CD14-positive monocyte (primary cell): ENCODE results near the gene PDE1A. TPM values are rescaled to one million over a fixed set of nuclear protein-coding genes. Genes with fewer than 3 reads are reported as not detected.

Experiments
- DNase-seq, 3 donors: peaks; one replicate each; pipeline ENCODE4 v3.0.0-alpha.2; 2011 to 2022
- H2AFZ ChIP-seq: 2 replicates; pipeline ENCODE4 v1.6.0; 2012; ENCODE audit warnings: mild to moderate bottlenecking, low read depth, low read length, inconsistent platforms; ENCODE audit not compliant: insufficient read depth, poor library complexity, severe bottlenecking
- H3K27ac ChIP-seq, 2 donors: 1 replicate in 1 of 2; 2 replicates in 1 of 2; pipeline ENCODE4 v1.5.1; 2012 to 2013; ENCODE audit warnings: low read length in 2 of 2, control low read depth in 1 of 2, inconsistent platforms in 1 of 2, low read depth in 1 of 2, mild to moderate bottlenecking in 1 of 2
- H3K27me3 ChIP-seq, 2 donors: one replicate each; pipeline versions ENCODE4 v1.6.0 to v1.6.1; 2011 to 2013; ENCODE audit warnings: low read length in 2 of 2; ENCODE audit not compliant: control insufficient read depth in 2 of 2, insufficient read depth in 2 of 2
- H3K36me3 ChIP-seq, 2 donors: replicated peaks in 1 of 2; 1 replicate in 1 of 2; 2 replicates in 1 of 2; pipeline versions ENCODE4 v1.5.1 to v1.6.1; 2012 to 2013; ENCODE audit warnings: low read length in 2 of 2, control low read depth in 1 of 2, inconsistent platforms in 1 of 2, mild to moderate bottlenecking in 1 of 2; ENCODE audit not compliant: insufficient read depth in 2 of 2, control insufficient read depth in 1 of 2
- H3K4me1 ChIP-seq, 2 donors: 1 replicate in 1 of 2; 2 replicates in 1 of 2; pipeline versions ENCODE4 v1.5.1 to v1.6.1; 2012 to 2013; ENCODE audit warnings: low read length in 2 of 2, control low read depth in 1 of 2, inconsistent platforms in 1 of 2, mild to moderate bottlenecking in 1 of 2, moderate library complexity in 1 of 2; ENCODE audit not compliant: insufficient read depth in 2 of 2, control insufficient read depth in 1 of 2
- H3K4me2 ChIP-seq: replicated peaks from 2 replicates; pipeline ENCODE3; 2012; ENCODE audit warnings: low read length, moderate library complexity, mild to moderate bottlenecking; ENCODE audit not compliant: poor library complexity, severe bottlenecking; ENCODE audit errors: extremely low read depth
- H3K4me3 ChIP-seq, 3 experiments: fragments of 200-600 bp in 1 of 3; sonication (generic) in 1 of 3; replicated peaks in 1 of 3; 1 replicate in 2 of 3; 2 replicates in 1 of 3; pipeline ENCODE4 v1.5.1; 2011 to 2013; ENCODE audit warnings: low read length in 3 of 3, mild to moderate bottlenecking in 3 of 3, control low read depth in 2 of 3, low read depth in 2 of 3, inconsistent platforms in 1 of 3, moderate library complexity in 1 of 3
- H3K79me2 ChIP-seq: 2 replicates; pipeline ENCODE4 v1.6.0; 2012; ENCODE audit warnings: mild to moderate bottlenecking, control low read depth, inconsistent platforms, low read length, moderate library complexity; ENCODE audit not compliant: insufficient read depth
- H3K9ac ChIP-seq: 2 replicates; pipeline ENCODE4 v1.6.0; 2017; ENCODE audit warnings: low read length, mild to moderate bottlenecking; ENCODE audit not compliant: insufficient read depth, poor library complexity, severe bottlenecking
- H3K9me3 ChIP-seq, 2 donors: replicated peaks in 1 of 2; 1 replicate in 1 of 2; 2 replicates in 1 of 2; pipeline versions ENCODE4 v1.5.1 to v1.6.1; 2012 to 2013; ENCODE audit warnings: low read length in 2 of 2, control low read depth in 1 of 2; ENCODE audit not compliant: control insufficient read depth in 1 of 2, insufficient read depth in 1 of 2
- H4K20me1 ChIP-seq: 2 replicates; pipeline ENCODE4 v1.6.0; 2012; ENCODE audit warnings: mild to moderate bottlenecking, low read length, control low read depth, moderate library complexity; ENCODE audit not compliant: insufficient read depth
- H3K27ac Mint-ChIP-seq, 7 donors: one replicate each; pipeline ENCODE4 v1.8.0; 2020; ENCODE audit warnings: mild to moderate bottlenecking in 7 of 7, mixed read lengths in 7 of 7, moderate library complexity in 6 of 7, inconsistent platforms in 2 of 7
- H3K27me3 Mint-ChIP-seq, 3 donors: one replicate each; pipeline ENCODE4 v1.8.0; 2021 to 2022; ENCODE audit warnings: low read depth in 3 of 3, mild to moderate bottlenecking in 3 of 3, mixed read lengths in 3 of 3, moderate library complexity in 3 of 3, inconsistent platforms in 1 of 3
- H3K36me3 Mint-ChIP-seq, 2 donors: one replicate each; pipeline ENCODE4 v1.8.0; 2020; ENCODE audit warnings: mixed read lengths in 2 of 2, inconsistent platforms in 1 of 2, mild to moderate bottlenecking in 1 of 2
- H3K4me1 Mint-ChIP-seq: one replicate; pipeline ENCODE4 v1.8.0; 2020; ENCODE audit warnings: mild to moderate bottlenecking, mixed read lengths
- H3K4me3 Mint-ChIP-seq, 2 donors: one replicate each; pipeline ENCODE4 v1.8.0; 2020; ENCODE audit warnings: mild to moderate bottlenecking in 2 of 2, mixed read lengths in 2 of 2, moderate library complexity in 1 of 2
- H3K9me3 Mint-ChIP-seq, 7 donors: one replicate each; pipeline ENCODE4 v1.8.0; 2020 to 2022; ENCODE audit warnings: mixed read lengths in 7 of 7, mild to moderate bottlenecking in 6 of 7, moderate library complexity in 6 of 7, inconsistent platforms in 2 of 7
- WGBS: methylation state at CpG from one replicate; pipeline ENCODE4 v1.1.5; 2013; ENCODE audit warnings: missing lambda C conversion rate; ENCODE audit not compliant: insufficient coverage; 5-methylcytosine and 5-hydroxymethylcytosine counted together
- intact Hi-C, 2 donors: fragments of 100-400 bp; cut with micrococcal nuclease; formaldehyde crosslinking; loops; one replicate each; pipeline versions ENCODE4 v1.15.0 to v1.15.1; 2023
- polyA plus RNA-seq, 3 donors: library from polyadenylated mRNA; depleted of rRNA in 1 of 3; unstranded in 2 of 3; stranded (reverse) in 1 of 3; fragments of 300-500 nt in 2 of 3; fragments of >200 nt in 1 of 3; fragmentation: Illumina TruSeq in 2 of 3; gene quantifications; 1 replicate in 2 of 3; 2 replicates in 1 of 3; pipeline ENCODE4 v1.2.3, GENCODE V29; 2012 to 2021
- TF ChIP-seq, protein P1 (sequence below): fragments of 200-600 bp; IDR thresholded peaks from one replicate; pipeline ENCODE4 v1.8.0; 2022; ENCODE audit warnings: antibody characterized with exemption, mild to moderate bottlenecking

Gene PDE1A
- polyA plus RNA-seq, 3 donors, result not detected

GRCh38 chr2:182117196-182117595, 309.6 kb downstream of the PDE1A start:
- TF ChIP-seq, protein P1, sequence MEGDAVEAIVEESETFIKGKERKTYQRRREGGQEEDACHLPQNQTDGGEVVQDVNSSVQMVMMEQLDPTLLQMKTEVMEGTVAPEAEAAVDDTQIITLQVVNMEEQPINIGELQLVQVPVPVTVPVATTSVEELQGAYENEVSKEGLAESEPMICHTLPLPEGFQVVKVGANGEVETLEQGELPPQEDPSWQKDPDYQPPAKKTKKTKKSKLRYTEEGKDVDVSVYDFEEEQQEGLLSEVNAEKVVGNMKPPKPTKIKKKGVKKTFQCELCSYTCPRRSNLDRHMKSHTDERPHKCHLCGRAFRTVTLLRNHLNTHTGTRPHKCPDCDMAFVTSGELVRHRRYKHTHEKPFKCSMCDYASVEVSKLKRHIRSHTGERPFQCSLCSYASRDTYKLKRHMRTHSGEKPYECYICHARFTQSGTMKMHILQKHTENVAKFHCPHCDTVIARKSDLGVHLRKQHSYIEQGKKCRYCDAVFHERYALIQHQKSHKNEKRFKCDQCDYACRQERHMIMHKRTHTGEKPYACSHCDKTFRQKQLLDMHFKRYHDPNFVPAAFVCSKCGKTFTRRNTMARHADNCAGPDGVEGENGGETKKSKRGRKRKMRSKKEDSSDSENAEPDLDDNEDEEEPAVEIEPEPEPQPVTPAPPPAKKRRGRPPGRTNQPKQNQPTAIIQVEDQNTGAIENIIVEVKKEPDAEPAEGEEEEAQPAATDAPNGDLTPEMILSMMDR, result no peak
- Histone ChIP-seq H3K27me3 (no peaks in the 10 kb centered on the region), H3K4me3 (no peak overlapping the region), H3K9ac (no peak overlapping the region), H3K4me2 (no peak overlapping the region), H4K20me1 (no peaks in the 10 kb centered on the region), H3K79me2 (no peaks in the 10 kb centered on the region), H2AFZ (no peak overlapping the region), H3K36me3 (no peaks in the 10 kb centered on the region), H3K9me3 (no peaks in the 10 kb centered on the region), H3K4me1 (no peaks in the 10 kb centered on the region), H3K27ac (no peak overlapping the region)
- H3K27ac Mint-ChIP-seq, result no peak overlapping the region
- DNase-seq, result no peak
- no CpG with 5 or more reads among the region's 1 CpG for WGBS
- H3K27me3 Mint-ChIP-seq, result peaks cover 0 to 3% (median 2%) of the 10 kb centered on the region in 3 donors
- no peak overlapping the region for H3K4me3 Mint-ChIP-seq
- H3K9me3 Mint-ChIP-seq, result peaks cover 0 to 4% (median 0%) of the 10 kb centered on the region in 7 donors
- H3K36me3 Mint-ChIP-seq, result no peaks in the 10 kb centered on the region
- intact Hi-C loops, result no loop called here
- no peaks in the 10 kb centered on the region for H3K4me1 Mint-ChIP-seq

GRCh38 chr2:182116774-182117173, 310.1 kb downstream of the PDE1A start:
- DNase-seq, result no peak
- H3K27ac ChIP-seq, result no peak overlapping the region
- no peaks in the 10 kb centered on the region for H4K20me1 ChIP-seq
- intact Hi-C loops, result no loop called here
- H3K4me1 Mint-ChIP-seq, result no peaks in the 10 kb centered on the region
- TF ChIP-seq, protein P1, result no peak
- H3K27me3 Mint-ChIP-seq, result peaks cover 2 to 3% (median 2%) of the 10 kb centered on the region in 3 donors
- H3K4me3 Mint-ChIP-seq, result no peak overlapping the region
- H3K27me3 ChIP-seq, result no peaks in the 10 kb centered on the region
- H3K79me2 ChIP-seq, result no peaks in the 10 kb centered on the region
- H3K36me3 Mint-ChIP-seq, result no peaks in the 10 kb centered on the region
- WGBS, result no CpG with 5 or more reads among the region's 2 CpGs
- H3K9me3 Mint-ChIP-seq, result peaks cover 0 to 3% (median 0%) of the 10 kb centered on the region in 7 donors
- H3K27ac Mint-ChIP-seq, result no peak overlapping the region
- H3K4me2 ChIP-seq, result no peak overlapping the region
- H3K4me3 ChIP-seq, result no peak overlapping the region
- no peaks in the 10 kb centered on the region for H3K4me1 ChIP-seq
- H3K36me3 ChIP-seq, result no peaks in the 10 kb centered on the region
- no peak overlapping the region for H3K9ac ChIP-seq
- no peak overlapping the region for H2AFZ ChIP-seq
- no peaks in the 10 kb centered on the region for H3K9me3 ChIP-seq
